ENCODE data around the gene ABLIM2.

The ABLIM2 gene

DNA sequence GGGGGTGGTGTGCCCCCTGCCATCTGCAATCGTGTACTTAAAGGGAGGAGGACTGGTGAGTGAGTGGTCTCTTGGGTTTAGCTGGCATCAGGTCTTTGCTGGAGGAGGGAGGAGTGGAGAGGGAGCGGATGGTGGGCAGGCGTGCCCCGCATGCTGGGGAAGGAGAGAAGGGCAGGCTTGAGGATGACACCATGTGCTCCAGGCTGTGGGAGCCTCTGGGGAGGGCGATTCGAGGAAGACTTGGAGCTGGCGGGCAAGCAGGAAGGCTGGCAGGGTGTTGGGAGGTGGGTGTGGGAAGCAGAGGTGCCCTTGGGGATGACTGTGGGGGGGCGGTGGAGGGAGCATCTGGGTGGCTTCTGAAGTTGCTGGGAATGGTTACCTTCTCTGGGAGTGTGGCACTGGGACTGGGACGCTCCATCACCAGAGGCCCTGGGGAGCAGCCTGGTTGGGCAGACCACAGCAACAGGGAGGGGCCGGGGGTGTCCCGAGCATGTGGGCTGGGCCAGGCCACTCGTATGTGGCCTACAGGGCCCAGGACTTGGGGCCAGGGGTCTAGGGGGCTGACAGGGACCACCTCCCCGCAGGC, 188.2 kb downstream of the ABLIM2 start:
- DNase-seq = no peak

DNA sequence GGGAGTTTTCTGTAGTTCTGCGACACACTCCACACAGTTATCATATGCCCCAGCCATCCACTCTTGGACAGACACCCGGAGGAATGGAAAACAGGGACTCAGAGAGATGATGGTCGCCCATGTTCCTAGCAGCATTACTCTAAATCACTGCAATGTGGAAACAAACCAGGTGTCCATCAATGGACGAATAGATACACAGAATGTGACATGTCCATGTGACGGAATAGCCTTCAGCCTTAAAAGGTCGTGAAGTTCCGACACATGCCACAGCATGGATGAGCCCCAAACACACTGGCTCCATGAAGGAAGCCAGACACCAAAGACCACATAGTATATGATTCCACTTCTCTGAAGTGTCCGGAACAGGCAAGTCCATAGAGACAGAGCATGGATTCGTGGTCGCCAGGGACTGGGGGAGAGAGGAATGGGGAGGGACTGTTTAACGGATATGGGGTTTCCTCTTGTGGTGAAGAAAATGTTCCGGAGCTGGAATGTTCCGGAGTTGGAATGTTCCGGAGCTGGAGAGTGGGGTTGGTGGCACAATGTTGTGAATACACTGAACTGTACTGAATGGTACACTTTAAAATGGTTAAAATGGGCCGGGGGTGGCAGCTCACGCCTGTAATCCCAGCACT, 190.2 kb downstream of the ABLIM2 start:
- DNase-seq = no peak

DNA sequence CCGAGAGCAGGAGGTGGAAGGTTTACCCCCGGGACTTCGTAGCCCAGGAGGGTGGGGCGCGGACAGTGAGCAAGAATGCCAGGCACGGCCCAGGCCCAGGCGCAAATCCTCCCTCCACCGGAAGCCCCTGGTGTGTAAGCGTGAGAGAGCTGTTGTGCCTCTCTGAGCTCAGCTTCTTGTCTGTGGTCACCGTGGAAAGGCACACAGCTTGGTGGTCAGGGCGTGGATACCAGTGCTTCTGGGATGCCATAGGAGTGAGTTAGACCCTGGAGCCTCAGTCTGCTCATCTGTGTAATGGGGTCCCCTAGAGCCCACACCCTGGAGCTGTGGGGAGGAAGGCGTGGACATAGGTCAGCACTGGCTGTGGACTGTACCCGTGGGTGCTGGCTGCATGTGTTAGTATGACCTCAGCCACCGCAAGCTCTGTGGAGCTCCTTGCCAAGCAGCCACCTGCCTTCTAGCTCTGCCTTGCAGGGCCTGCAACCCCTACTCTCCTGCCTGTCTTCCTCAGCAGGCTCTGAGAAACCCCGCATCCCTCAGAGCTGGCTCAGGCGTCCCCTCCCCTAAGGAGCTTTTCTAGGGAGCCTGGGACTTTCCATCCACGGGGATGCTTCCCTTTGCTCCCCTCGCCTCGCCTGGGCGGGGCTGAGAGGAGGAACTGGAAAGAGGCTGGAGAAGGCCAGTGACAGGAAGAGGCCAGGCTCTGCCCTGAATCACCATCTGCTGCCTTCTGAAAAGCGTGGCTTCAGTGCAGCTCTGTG, 190.9 kb downstream of the ABLIM2 start:
- no peak for DNase-seq

DNA sequence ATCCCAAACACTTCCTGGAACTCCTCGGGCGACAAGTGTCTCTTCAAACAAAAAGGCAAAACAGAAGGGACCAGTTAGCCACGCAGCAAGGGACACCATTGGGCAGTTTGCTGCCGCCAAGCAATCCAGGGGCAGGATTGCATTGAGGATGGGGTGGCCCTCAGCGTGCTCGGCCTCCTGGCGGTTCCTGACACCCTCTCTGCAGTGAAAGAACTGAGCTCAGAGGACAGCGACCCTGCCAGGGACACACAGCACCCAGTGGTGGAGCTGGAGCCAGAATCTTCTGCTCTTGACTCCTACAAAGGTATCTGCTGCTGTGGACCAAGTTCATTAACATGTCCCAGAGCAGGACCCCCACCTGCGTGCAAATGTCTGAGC, 191.6 kb downstream of the ABLIM2 start:
- DNase-seq = no peak

DNA sequence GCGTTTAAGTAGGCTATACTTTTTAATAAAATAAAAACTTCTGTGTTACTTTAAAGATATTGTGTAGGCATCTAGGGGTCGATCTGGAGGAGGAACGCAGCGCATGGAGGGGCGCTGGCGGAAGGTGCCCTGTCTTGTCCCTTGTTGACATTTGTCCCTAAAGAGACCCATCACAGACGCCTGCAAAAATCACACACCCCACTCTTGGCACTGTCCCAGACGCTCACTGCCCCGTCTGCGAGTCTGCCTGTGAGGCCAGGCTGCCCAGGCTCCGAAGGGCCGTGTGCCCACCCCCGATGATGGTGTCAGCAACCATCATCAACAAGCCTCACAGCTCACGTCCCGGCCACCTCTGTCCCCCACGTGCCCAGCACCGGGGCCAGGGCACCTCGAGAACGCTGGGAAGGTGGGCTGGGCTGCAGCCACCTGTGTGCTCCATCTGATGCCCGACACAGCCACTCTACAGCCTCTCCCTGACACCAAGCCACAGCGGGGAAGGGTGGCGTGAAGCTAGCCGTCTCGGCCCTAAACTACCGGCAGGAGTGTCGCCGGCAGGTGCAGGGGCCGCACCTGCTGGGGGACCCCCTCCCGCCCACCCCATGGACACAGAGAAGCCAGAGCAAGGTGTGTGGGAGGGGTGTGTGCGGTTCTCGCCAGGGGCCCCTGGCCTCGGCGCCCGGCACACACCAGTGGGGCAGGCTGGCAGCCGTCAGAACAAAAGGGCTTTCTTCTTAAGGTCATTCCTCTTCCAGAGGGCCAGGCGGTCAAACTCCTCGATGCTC, 192.1 kb downstream of the ABLIM2 start:
- DNase-seq = no peak

DNA sequence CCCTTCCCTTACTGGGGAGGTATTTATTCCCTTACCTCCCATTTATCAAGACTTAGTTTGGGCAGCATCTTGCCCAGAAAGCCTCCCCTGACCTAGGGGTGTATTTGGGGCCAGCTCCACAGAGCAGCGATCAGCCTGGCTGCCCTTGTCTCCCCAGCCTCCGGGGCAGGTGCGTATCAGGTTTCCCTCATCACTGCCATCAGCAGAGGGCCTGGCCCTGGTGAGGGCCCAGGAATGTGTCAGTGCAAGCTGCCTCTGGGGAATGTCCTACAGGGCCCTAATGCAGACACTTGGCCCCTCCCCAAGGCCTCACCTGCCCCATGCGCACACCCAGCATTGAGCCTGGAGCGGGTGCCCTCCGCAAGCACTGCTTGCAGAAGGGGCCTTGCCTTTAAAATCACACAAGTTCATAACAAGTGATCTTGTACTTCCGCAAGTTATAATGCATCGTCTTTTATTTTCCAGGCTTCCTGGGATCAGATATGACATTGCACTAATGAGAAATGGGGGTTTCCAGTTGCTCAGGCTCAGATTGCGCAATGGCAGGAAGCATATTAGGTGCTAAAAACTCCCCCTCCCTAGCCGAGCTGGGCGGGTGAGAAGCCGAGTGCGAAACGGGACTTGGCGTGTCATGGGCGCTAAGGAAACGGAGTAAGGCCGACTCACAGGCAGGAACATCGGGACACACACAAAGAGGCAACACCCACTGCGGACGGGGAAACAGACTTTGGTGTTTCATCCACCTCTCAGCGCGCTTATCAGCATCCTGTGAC, 193.5 kb downstream of the ABLIM2 start:
- DNase-seq = no peak

DNA sequence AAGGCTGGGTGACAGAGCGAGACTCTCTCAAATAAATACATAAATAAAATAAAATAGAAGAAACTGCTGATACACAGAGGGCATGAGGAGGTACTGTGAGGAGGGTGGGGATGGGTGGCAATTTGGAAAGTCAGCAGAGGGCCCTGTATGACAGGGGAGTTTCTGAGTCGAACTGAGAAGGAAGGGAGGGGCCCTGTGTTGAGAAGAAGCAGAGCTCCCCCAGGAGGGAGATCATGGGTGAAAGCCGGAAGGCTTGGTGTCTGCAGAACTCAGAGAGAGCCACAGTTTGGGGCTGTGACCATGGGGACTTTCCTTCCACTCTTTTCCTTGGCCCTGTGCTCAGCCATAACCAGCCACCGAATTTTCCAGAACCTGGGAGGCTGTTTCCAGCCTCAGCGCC, 194.2 kb downstream of the ABLIM2 start:
- no peak for DNase-seq

DNA sequence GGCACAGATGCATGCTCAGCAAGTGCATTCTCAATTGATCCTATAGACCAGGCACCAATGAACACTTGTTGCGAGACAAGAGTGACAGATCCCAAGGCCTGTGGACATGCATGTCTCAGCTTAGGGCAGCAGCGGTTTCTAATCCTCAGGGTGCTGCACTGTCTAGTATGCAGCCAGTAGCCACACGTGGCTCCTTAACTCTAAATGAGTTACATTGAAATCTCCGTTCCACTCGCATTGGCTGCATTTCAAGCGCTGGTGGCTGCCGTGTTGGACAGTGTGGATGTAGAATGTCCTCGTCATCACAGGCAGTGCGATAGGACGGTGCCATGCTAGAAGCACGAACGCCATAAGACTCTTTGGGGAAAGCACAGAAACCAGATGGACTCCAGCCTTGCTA, 194.9 kb downstream of the ABLIM2 start:
- DNase-seq = no peak

DNA sequence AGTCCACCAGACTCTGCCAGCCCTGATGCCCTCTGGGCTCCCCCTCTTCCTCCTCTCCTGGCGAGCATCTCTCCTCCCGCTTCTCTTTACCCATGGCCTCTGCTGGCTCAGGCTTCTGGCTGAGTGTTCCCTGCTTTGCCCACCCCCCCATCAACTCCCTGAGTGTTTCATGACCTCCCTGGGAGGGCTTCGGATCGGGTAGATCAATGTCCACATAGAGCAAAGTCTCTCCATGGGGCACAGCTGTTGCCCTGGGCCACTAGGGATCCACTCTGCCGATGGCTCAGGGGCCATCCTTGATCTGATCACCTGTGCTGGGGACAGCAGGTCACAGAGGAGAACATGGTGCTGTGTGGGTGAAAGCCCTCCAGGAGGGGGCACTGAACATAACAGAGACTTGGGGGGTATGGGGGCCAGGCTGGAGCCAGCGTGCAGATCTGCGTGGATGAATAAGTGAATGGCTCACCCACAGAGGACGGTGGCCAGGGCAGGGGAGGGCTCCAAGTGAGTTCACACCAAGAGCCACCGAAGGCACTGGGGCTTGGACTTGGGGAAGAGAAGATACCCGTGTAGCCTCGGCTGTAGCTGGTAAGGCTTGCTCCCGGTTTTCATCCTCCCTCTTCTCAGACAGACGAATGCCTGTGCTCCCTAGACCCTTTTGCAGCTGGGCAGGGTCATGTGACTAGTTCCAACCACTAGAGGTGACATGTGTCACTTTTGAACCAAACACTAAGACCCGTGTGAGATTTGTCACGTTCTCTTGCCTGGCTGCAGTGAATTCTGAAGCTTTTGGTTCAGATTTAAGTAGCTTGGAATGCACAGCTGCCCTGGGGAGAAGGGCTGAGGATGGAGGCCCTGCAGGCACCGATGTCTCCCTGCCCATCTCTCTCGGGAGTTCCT, 195.8 kb downstream of the ABLIM2 start:
- no peak for DNase-seq

DNA sequence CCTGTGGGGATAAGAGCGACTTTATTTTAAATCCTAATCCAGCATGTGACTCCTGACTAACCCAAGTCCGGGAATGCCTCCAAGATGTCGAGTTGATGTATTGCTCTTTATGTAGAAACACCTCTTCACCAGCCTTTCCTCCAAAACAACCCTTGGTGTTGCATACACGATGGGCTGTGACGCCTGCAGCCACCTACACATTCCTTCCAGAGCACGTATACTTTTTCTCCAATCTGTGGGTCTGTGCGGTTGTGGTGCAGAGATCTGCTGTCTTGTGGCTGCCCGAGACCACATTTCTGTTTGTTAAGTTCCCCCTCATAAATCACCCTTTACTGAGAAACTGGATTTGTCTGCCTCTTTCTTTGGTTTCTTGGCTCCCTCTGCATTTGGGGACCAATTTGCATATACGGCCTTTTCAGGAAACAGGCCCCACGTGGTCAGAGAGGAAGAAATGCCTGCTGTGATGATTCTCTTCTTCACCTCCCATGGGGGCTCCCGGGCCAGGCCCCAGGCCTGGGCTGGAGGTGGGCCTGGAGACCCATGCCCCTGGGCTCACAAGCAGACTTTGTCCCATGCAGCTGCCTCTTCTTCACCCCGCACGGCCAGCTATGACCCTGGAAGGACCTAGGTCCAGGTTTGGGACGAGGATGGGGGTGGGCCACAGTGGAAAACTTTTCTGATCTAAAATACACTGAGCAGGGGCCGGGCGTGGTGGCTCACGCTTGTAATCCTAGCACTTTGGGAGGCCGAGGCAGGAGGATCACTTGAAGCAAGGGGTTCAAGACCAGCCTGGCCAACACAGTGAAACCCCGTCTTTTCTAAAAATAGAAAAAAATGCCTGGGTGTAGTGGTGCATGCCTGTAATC, 197.6 kb downstream of the ABLIM2 start:
- DNase-seq = no peak

DNA sequence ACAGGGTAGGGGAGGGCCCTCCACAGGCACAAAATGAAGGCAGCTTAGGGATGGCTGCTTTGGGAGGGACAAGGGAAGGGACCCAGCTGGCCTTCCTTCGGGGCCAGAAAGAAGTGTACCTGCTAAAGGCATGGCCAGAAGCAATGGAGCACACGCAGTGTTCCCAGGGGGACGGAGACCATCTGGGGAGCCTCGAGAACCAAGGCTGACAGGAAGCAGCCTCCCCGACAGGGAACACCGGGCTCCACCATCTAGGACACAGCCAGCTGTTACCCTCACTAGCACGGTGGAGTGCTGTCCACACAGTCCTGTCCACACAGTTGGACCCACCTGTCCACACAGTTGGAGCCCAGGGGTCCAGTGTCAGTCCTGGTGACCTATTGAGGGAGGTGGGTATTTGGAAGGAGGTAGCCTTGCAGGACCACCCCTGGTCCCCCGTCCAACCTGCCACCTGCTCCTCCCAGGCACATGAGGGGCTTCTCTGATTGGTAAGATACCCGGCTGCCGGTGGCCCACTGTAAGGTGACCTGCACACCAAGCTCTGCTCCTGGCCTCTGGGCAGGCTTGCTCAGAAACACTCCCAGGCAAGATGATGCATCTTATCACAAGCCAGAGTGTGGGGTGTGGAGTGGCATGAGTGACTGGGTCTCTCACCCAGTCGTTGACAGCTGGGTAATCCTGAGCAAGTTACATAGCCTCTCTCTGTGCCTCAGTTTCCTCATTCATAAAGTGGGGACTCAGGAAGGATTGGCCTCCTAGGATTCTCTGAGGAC, 198.4 kb downstream of the ABLIM2 start:
- DNase-seq = no peak

DNA sequence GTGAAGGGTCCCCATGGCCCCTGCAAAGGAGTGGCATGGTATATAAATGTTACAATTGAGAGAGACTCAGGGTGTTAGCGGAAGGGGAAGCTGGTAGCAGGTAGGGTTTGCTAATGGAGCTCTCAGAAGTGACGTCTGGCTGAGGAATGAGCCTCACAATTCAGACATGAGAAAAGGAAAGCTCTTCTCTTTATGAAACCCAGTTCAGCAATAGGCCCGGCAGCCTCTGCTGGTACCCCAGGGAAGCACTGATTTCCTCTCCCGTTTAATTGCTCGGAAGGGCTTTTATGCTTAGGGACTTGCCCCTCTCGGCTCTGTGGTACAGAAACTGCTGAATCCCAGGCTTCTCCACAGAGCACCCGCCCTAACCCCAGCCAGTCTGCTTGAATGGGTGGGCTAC, 199.5 kb downstream of the ABLIM2 start:
- DNase-seq = no peak

DNA sequence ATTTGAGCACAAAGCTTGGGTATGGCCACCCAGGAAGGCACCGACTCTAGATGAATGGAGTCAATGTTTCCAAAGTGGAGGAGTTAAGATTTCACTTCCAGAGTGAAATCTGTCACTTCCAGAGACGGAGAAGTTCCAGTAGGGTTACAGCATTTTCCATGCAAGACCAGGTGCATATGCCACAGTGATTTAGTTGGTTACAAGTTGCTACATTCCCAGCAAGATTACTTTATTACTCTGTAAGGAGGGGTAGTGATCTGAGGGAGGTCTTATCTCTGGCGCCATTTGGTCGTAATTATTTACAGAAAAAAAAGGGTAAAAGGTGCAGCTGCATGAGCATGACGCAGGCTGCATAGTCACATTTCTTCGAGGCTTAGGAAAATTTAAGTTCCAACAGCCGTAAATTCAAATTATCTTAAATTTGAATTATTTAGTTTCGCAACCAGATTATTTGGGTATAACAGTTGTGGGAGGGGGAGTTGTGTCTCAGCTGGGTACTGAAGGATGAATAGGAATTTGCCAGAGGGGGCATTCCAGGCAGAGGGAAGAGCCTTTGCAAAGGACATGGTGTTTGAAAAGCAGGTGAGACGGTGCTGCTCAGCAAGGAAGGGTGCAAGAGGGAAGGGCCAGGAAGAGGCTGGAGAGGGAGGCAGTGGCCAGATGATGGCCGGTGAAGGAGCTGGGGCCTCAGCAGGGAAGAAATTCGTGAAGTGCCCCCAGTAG, 201.5 kb downstream of the ABLIM2 start:
- no peak for DNase-seq

DNA sequence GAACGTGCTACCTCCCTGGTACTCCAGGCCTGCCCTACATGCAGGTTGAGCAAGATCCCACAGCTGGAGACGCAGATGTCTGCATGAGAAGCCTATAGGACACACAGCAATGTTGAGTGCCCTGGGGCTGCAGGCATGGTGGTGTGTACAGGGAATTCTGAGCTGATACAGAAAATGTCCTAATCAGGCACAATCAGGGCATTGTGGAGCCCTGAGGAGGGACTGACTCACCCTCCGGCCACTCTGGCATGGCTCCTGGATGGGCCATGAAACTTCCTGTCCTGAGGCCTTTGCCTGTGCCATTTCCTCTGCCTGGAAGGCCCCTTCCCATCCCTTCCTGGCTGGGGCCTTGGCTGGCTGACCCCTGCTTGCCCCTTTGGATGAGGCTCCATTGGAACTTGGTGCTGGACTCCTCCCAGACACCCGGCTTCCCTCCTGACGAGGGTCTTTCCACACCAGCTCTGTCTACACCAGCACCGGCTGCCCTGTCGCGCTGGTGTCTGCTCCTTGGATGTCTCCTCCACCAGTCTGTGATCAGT, 202.3 kb downstream of the ABLIM2 start:
- DNase-seq = no peak

DNA sequence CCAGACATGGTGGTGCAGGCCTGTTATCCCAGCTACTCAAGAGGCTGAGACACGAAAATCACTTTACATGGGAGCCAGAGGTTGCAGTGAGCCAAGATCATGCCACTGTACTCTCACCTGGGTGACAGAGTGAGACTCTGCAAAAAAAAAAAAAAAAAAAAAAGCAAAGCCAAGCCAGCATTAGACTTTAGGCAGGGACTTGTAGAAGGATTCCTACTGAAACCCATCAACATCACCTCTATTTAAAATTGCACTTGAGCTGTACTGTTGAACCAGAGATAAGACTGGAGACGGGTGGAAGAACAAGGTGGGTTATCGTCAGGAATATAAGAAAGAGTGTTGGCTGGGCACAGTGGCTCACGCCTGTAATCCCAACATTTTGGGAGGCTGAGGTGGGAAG, 203.2 kb downstream of the ABLIM2 start:
- no peak for DNase-seq

DNA sequence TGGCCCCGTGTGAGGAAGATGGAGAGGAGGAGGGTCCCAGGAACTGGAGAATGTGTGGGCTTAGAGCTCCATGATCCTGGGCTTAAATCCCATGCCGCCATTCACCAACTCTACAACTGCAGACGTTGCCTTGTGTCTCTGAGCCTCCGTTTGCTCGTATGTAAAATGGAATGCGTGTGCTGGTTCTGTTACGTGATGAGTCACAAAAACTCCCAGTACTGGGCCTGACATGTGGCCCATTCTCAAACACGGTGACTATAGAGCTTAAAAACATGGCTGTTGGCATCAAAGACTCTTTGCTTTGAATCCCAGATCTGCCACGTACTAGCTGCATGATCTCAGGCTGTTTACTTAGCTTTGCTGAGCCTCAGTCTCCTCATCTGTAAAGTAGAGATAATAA, 206.0 kb downstream of the ABLIM2 start:
- DNase-seq = no peak

DNA sequence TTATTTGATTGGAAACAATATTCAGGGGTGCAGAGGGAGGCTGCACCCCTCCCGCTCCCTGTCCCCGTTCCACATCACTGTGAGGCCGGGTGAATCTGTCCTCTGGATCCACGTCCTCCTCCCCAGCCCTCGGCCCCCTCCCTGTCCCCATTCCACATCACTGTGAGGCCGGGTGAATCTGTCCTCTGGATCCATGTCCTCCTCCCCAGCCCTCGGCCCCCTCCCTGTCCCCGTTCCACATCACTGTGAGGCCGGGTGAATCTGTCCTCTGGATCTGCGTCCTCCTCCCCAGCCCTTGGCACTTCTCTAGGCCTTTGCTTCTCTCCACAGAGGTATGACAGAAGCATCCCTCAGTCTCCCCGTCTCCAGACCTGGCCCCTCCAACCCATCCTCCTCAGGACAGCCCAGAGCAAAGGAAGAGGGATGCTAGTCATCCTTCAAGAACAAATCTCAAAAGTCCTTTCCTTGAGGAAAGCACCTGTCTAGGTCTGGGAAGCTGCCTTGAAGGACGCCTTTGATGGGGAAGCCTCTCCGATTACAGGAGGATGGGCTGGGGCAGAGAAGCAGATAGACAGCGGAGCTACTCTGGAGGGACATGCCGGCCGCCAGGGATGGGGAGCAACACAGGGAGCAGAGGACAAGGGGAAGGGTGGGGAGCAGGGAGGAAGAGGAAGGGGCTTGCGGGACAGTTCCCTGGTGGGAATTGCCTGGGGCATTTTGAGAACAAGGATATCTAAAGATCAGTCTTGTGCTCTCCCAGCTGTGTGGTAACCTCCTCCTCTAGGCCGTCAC, 208.1 kb downstream of the ABLIM2 start:
- DNase-seq = no peak

DNA sequence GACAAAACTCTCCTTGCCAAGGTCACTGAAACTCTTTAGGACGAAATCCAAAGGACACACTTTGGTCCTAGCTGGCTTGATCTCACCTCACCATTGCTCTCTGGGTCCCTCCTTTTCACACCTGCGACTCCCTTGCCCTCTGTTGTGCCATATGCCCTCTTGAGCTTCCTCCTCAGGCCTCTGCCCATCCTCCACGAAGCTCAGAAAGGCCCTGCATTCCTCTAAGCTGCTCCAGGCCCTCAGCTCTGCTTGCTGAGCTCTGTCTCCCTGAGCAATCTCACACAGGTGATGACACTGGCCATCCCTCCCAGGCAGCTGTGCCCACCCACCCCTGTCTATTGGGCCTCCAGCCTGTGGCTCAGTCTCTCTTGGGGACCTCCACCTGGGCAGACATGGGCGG, 208.9 kb downstream of the ABLIM2 start:
- DNase-seq = no peak
